Ishikawa (cell line): ENCODE data around the gene WNT8A.

Experiments
- CEBPB ChIP-seq: IDR thresholded peaks from 2 replicates; pipeline ENCODE4 v1.6.1; 2012
- EP300 ChIP-seq: IDR thresholded peaks from 2 replicates; pipeline ENCODE4 v1.6.1; 2012; ENCODE audit warnings: borderline replicate concordance
- NFIC ChIP-seq: IDR thresholded peaks from 2 replicates; pipeline ENCODE4 v1.6.1; 2012
- RAD21 ChIP-seq: IDR thresholded peaks from 2 replicates; pipeline ENCODE4 v1.6.1; 2012; ENCODE audit warnings: low read depth
- TAF1 ChIP-seq: IDR thresholded peaks from 2 replicates; pipeline ENCODE4 v1.6.1; 2012; ENCODE audit warnings: low read depth, mild to moderate bottlenecking
- TCF12 ChIP-seq: IDR thresholded peaks from 2 replicates; pipeline ENCODE4 v1.6.1; 2012; ENCODE audit warnings: low read depth
- YY1 ChIP-seq: IDR thresholded peaks from 2 replicates; pipeline ENCODE4 v1.6.1; 2012; ENCODE audit warnings: low read depth
- ZBTB7A ChIP-seq: IDR thresholded peaks from 2 replicates; pipeline ENCODE4 v1.6.1; 2012; ENCODE audit warnings: low read depth
- TF ChIP-seq, protein P1 (sequence below): IDR thresholded peaks from 2 replicates; pipeline ENCODE4 v1.6.1; 2012; ENCODE audit warnings: low read depth, mild to moderate bottlenecking

DNA sequence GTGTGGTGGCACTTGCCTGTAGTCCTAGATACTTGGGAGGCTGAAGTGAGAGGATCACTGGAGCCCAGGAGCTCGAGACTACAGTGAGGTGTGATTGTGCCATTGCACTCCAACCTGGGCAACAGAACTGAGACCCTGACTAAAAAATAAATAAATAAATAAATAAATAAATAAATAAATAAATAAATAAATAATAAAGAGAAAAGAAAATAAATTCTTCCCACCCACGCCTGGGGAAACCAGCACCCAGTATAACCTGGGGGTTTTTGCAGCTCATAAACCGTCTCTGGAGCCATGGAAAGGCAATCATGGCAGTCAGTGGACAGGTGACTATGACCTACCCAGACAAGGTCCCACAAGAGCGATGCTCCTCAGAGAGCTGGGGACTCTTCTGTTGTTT, 7.9 kb downstream of the WNT8A start:
- no peak for TF ChIP-seq YY1
- TF ChIP-seq NFIC: no peak
- TF ChIP-seq ZBTB7A: no peak
- no peak for TF ChIP-seq RAD21
- no peak for TF ChIP-seq CEBPB
- no peak for TF ChIP-seq TCF12
- TF ChIP-seq, protein P1, sequence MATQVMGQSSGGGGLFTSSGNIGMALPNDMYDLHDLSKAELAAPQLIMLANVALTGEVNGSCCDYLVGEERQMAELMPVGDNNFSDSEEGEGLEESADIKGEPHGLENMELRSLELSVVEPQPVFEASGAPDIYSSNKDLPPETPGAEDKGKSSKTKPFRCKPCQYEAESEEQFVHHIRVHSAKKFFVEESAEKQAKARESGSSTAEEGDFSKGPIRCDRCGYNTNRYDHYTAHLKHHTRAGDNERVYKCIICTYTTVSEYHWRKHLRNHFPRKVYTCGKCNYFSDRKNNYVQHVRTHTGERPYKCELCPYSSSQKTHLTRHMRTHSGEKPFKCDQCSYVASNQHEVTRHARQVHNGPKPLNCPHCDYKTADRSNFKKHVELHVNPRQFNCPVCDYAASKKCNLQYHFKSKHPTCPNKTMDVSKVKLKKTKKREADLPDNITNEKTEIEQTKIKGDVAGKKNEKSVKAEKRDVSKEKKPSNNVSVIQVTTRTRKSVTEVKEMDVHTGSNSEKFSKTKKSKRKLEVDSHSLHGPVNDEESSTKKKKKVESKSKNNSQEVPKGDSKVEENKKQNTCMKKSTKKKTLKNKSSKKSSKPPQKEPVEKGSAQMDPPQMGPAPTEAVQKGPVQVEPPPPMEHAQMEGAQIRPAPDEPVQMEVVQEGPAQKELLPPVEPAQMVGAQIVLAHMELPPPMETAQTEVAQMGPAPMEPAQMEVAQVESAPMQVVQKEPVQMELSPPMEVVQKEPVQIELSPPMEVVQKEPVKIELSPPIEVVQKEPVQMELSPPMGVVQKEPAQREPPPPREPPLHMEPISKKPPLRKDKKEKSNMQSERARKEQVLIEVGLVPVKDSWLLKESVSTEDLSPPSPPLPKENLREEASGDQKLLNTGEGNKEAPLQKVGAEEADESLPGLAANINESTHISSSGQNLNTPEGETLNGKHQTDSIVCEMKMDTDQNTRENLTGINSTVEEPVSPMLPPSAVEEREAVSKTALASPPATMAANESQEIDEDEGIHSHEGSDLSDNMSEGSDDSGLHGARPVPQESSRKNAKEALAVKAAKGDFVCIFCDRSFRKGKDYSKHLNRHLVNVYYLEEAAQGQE: no peak
- TF ChIP-seq EP300: no peak
- no peak for TF ChIP-seq TAF1
